ENCODE results near the gene HGFAC. TPM values are rescaled to one million over a fixed set of nuclear protein-coding genes. Genes with fewer than 3 reads are reported as not detected.

The HGFAC gene
- total and polyA plus RNA-seq, 10 of the 15 experiments (the other 5 are each of a cell fraction or from before 2014, with no cell fraction given): 0.38 TPM; not detected in 9

DNA sequence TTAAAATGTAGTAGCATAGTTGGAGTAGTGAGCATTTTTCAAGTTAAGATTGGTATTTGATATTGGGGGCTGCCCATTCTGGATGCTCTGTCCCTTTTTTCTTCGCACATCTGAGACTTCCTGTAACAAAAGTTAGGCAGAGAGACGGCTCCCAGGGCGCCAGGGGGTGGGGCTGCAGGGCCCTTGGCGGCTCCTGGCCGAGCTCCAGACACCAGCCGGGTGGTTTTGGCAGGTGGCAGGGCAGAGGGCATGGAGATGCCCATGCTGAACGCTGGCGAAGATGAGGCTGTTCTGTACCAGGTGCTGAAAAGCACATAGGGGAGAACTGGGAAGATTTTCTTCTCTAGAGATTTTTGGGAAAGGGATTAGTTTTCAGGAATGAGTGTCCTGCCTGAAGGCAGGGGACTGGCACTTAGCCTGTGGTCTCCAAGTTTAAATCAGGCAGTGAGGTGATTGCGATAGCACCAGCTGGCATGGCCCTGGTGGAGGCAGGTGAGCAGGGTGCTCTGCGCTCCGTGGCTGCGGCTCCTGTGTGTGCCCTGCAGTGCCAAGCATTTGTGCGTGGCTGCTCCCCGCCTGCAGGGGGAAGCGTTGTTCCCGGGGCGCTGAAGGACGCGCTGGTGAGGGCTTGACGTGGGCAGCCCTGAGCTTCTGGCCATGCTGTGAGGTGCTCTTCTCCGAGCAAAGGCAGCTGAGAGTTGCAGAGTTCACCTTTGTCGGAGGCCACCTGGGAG is 23.6 kb upstream of the HGFAC start (continued):
- TF ChIP-seq EZH2 (IDR thresholded peaks at IDR 0.05; ENCODE audit: borderline replicate concordance, control insufficient read depth, low read depth, low read length) (no peak), BCL3 (IDR thresholded peaks at IDR 0.05; ENCODE audit: borderline replicate concordance, insufficient read depth, low read depth, low read length, poor library complexity, severe bottlenecking) (no peak)

GRCh38 chr4:3419836-3420605 is 21.7 kb upstream of the HGFAC start:
- Histone ChIP-seq H3K4me3 (no peak overlapping the region), H3K9me3 (replicated peaks; ENCODE audit: control insufficient read depth, insufficient read depth, low read length) (no peaks in the 10 kb centered on the region), H4K20me1 (ENCODE audit: control insufficient read depth, insufficient read depth) (no peaks in the 10 kb centered on the region; the same call in 1 of the 2 replicates), H3K79me2 (ENCODE audit: control insufficient read depth, insufficient read depth, low read length) (no peaks in the 10 kb centered on the region), H2AFZ (ENCODE audit: control insufficient read depth, low read depth, low read length) (no peak overlapping the region), H3K27me3 (replicated peaks in 1 of 2; ENCODE audit: control insufficient read depth in 2 of 2, insufficient read depth in 2 of 2, low read length in 1 of 2) (no peaks in the 10 kb centered on the region), H3K27ac (ENCODE audit: control insufficient read depth, insufficient read depth) (no peak overlapping the region), H3K9ac (ENCODE audit: control insufficient read depth, insufficient read depth, low read length) (no peak overlapping the region), H3K4me2 (ENCODE audit: control insufficient read depth, insufficient read depth) (no peak overlapping the region), H3K4me1 (ENCODE audit: control insufficient read depth, insufficient read depth, low read length) (no peaks in the 10 kb centered on the region), H3K36me3 (ENCODE audit: control insufficient read depth in 2 of 2, insufficient read depth in 2 of 2, low read length in 1 of 2) (no peaks in the 10 kb centered on the region)
- no peak for ATAC-seq
- ChIA-PET RAD21 (ENCODE audit: unreplicated experiment) (no interaction called here), POLR2A (no interaction called here), CTCF (interaction anchor here (1.5 kb wide), 1 partner anchor 74 kb away, joined by 5 read pairs; no protein-coding TSS in a partner anchor), SMC1A (ENCODE audit: uncharacterized antibody, unreplicated experiment) (no interaction called here)
- in situ Hi-C loops (cut with MboI) (no loop called here), intact Hi-C loops (cut with micrococcal nuclease; ENCODE audit: unreplicated experiment) (no loop called here)
- DNase-seq (ENCODE audit: low read depth, low spot score): no peak
- FAIRE-seq: no peak
- WGBS (ENCODE audit: insufficient coverage, insufficient replicate concordance, low lambda C conversion rate, missing lambda C conversion rate): 50% methylated on average over 15 of the region's 15 CpGs
- no TSS peak for BruUV-seq (replicated peaks)
- TF ChIP-seq IKZF2 (IDR thresholded peaks at IDR 0.05): no peak
- TF ChIP-seq STAT3 (IDR thresholded peaks at IDR 0.05; ENCODE audit: low read depth, low read length): no peak
- TF ChIP-seq, protein P1, sequence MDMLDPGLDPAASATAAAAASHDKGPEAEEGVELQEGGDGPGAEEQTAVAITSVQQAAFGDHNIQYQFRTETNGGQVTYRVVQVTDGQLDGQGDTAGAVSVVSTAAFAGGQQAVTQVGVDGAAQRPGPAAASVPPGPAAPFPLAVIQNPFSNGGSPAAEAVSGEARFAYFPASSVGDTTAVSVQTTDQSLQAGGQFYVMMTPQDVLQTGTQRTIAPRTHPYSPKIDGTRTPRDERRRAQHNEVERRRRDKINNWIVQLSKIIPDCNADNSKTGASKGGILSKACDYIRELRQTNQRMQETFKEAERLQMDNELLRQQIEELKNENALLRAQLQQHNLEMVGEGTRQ (IDR thresholded peaks at IDR 0.05; ENCODE audit: borderline replicate concordance, low read depth, low read length): no peak
- no peak for TF ChIP-seq GATAD2B (conservative IDR thresholded peaks at IDR 0.05; ENCODE audit: low read depth)
- no peak for TF ChIP-seq E2F8 (IDR thresholded peaks at IDR 0.05; ENCODE audit: low read depth, partially characterized antibody)
- TF ChIP-seq, protein P2, sequence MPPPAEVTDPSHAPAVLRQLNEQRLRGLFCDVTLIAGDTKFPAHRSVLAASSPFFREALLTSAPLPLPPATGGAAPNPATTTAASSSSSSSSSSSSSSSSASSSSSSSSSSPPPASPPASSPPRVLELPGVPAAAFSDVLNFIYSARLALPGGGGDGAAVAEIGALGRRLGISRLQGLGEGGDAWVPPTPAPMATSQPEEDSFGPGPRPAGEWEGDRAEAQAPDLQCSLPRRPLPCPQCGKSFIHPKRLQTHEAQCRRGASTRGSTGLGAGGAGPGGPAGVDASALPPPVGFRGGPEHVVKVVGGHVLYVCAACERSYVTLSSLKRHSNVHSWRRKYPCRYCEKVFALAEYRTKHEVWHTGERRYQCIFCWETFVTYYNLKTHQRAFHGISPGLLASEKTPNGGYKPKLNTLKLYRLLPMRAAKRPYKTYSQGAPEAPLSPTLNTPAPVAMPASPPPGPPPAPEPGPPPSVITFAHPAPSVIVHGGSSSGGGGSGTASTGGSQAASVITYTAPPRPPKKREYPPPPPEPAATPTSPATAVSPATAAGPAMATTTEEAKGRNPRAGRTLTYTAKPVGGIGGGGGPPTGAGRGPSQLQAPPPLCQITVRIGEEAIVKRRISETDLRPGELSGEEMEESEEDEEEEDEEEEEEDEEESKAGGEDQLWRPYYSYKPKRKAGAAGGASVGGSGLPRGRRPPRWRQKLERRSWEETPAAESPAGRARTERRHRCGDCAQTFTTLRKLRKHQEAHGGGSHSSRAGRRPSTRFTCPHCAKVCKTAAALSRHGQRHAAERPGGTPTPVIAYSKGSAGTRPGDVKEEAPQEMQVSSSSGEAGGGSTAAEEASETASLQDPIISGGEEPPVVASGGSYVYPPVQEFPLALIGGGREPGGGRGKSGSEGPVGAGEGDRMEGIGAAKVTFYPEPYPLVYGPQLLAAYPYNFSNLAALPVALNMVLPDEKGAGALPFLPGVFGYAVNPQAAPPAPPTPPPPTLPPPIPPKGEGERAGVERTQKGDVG (CRISPR knock-in tag; IDR thresholded peaks at IDR 0.05): no peak
- TF ChIP-seq PML (IDR thresholded peaks at IDR 0.05; ENCODE audit: low read length): no peak
- TF ChIP-seq BHLHE40 (IDR thresholded peaks at IDR 0.05; ENCODE audit: borderline replicate concordance in 1 of 2, low read depth in 2 of 2, low read length in 1 of 2): no peak

Data from GM12878 (cell line).